Stimulated activated CD8-positive, alpha-beta memory T cell treated with anti-CD3 and anti-CD28 coated beads, Interleukin-15, amount 100 ng/mL, for 48 hours (primary cell): ENCODE data around the gene MAN2B2.

ENCODE experiments used
- DNase-seq, 2 donors: peaks; one replicate each; pipeline ENCODE4 v3.0.0-alpha.2; 2020; ENCODE audit warnings: low read depth in 2 of 2

Gene MAN2B2

GRCh38 chr4:6594826-6595355 is 19.9 kb downstream of the MAN2B2 start:
- no peak for DNase-seq

GRCh38 chr4:6595897-6596537 is 21.0 kb downstream of the MAN2B2 start:
- DNase-seq, result no peak

- no peak for DNase-seq
Measured at GRCh38 chr4:6596948-6597347, 22.0 kb downstream of the MAN2B2 start.

GRCh38 chr4:6598127-6598526 is 23.1 kb downstream of the MAN2B2 start:
- DNase-seq, result no peak

GRCh38 chr4:6598641-6599040 is 23.7 kb downstream of the MAN2B2 start:
- DNase-seq, result no peak

- DNase-seq, result no peak
Measured at GRCh38 chr4:6601661-6602250, 26.8 kb downstream of the MAN2B2 start.

GRCh38 chr4:6602289-6602688 is 27.3 kb downstream of the MAN2B2 start:
- DNase-seq, result no peak

GRCh38 chr4:6603128-6603527 is 28.1 kb downstream of the MAN2B2 start:
- DNase-seq, result no peak

GRCh38 chr4:6605114-6605513 is 30.1 kb downstream of the MAN2B2 start:
- no peak for DNase-seq

- DNase-seq, result no peak
Measured at GRCh38 chr4:6605605-6606004, 30.6 kb downstream of the MAN2B2 start.

GRCh38 chr4:6606465-6607235 is 31.7 kb downstream of the MAN2B2 start:
- DNase-seq, result no peak

- DNase-seq, result no peak
Measured at GRCh38 chr4:6607368-6608055, 32.5 kb downstream of the MAN2B2 start.

GRCh38 chr4:6608758-6609414 is 33.9 kb downstream of the MAN2B2 start:
- DNase-seq, result peak; percentile 3 to 25

- DNase-seq, result no peak
Measured at GRCh38 chr4:6609415-6610079, 34.6 kb downstream of the MAN2B2 start.

- DNase-seq, result no peak
Measured at GRCh38 chr4:6610856-6611430, 36.0 kb downstream of the MAN2B2 start.

- no peak for DNase-seq
Measured at GRCh38 chr4:6612961-6613675, 38.1 kb downstream of the MAN2B2 start.

- DNase-seq, result no peak
Measured at GRCh38 chr4:6613676-6614651, 39.0 kb downstream of the MAN2B2 start.

GRCh38 chr4:6614701-6615230 is 39.8 kb downstream of the MAN2B2 start:
- no peak for DNase-seq
